Spinal cord (tissue), 10 donors: ENCODE measurements around the gene SMC3. TPM values are rescaled to one million over a fixed set of nuclear protein-coding genes. Genes with fewer than 3 reads are reported as not detected.
"Not testable (repeated sequence)": the region's sequence is repeated elsewhere in the genome, so short reads cannot be mapped to it uniquely, and the experiment has no call there.

Source experiments
- DNase-seq, 6 donors: peaks; one replicate each; pipeline versions ENCODE4 v3.0.0 to v3.0.0-alpha.2; 2013 to 2015; ENCODE audit warnings: low spot score in 6 of 6, low read depth in 4 of 6
- H3K27ac ChIP-seq: one replicate; pipeline ENCODE4 v1.5.1; 2013; ENCODE audit warnings: low read depth, low read length, control low read depth
- H3K27me3 ChIP-seq: one replicate; pipeline ENCODE4 v1.6.1; 2013; ENCODE audit warnings: low read length; ENCODE audit not compliant: control insufficient read depth, insufficient read depth
- H3K36me3 ChIP-seq: one replicate; pipeline ENCODE4 v1.6.1; 2013; ENCODE audit warnings: low read length; ENCODE audit not compliant: control insufficient read depth, insufficient read depth
- H3K4me1 ChIP-seq: one replicate; pipeline ENCODE4 v1.6.1; 2013; ENCODE audit warnings: low read length; ENCODE audit not compliant: control insufficient read depth, insufficient read depth
- H3K4me3 ChIP-seq: one replicate; pipeline ENCODE4 v1.5.1; 2013; ENCODE audit warnings: low read depth, low read length, control low read depth
- H3K9me3 ChIP-seq: one replicate; pipeline ENCODE4 v1.6.1; 2013; ENCODE audit warnings: low read length; ENCODE audit not compliant: control insufficient read depth, insufficient read depth
- WGBS: methylation state at CpG from one replicate; pipeline ENCODE4 v1.1.5; 2013; ENCODE audit warnings: missing lambda C conversion rate; ENCODE audit not compliant: insufficient coverage; 5-methylcytosine and 5-hydroxymethylcytosine counted together
- polyA plus RNA-seq, 2 donors: library from polyadenylated mRNA; unstranded; fragments of 120-200 nt; gene quantifications; one replicate each; pipeline ENCODE4 v1.2.1, GENCODE V29; 2013; ENCODE audit not compliant: insufficient read length in 2 of 2
- total RNA-seq, 2 donors: library from RNA; depleted of rRNA in 1 of 2; stranded (reverse); fragments of 120-200 nt in 1 of 2; fragments of >200 nt in 1 of 2; gene quantifications; one replicate each; pipeline versions ENCODE4 v1.2.3 to v1.2.4, GENCODE V29; 2013 to 2014
- donor health status: healthy.

The SMC3 gene
- total and polyA plus RNA-seq, 4 donors: 41.5 to 70.0 (median 49.6) TPM

GRCh38 chr10:110616493-110617033 is 49.1 kb downstream of the SMC3 start:
- H3K27me3 ChIP-seq: no peaks in the 10 kb centered on the region
- H3K36me3 ChIP-seq: no peaks in the 10 kb centered on the region
- WGBS: 100% methylated on average over 1 of the region's 5 CpGs
- H3K4me1 ChIP-seq: peaks cover 4% of the 10 kb centered on the region
- H3K4me3 ChIP-seq: no peak overlapping the region
- H3K27ac ChIP-seq: no peak overlapping the region
- DNase-seq: no peak
- H3K9me3 ChIP-seq: no peaks in the 10 kb centered on the region

- no peaks in the 10 kb centered on the region for H3K9me3 ChIP-seq
- H3K27me3 ChIP-seq: no peaks in the 10 kb centered on the region
- H3K4me1 ChIP-seq: peaks cover 4% of the 10 kb centered on the region
- H3K36me3 ChIP-seq: no peaks in the 10 kb centered on the region
- H3K4me3 ChIP-seq: no peak overlapping the region
- peak in 1 of 6 donors; percentile 27 for DNase-seq
- H3K27ac ChIP-seq: no peak overlapping the region
- 72% methylated on average over 5 of the region's 7 CpGs for WGBS
These were observed 50.1 kb downstream of the SMC3 start for GRCh38 chr10:110617425-110618229.

- Histone ChIP-seq H3K9me3 (no peaks in the 10 kb centered on the region), H3K27me3 (no peaks in the 10 kb centered on the region), H3K4me1 (peaks cover 4% of the 10 kb centered on the region), H3K27ac (no peak overlapping the region), H3K36me3 (no peaks in the 10 kb centered on the region), H3K4me3 (no peak overlapping the region)
- 60% methylated on average over 1 of the region's 5 CpGs for WGBS
- DNase-seq: no peak
These were observed 50.7 kb downstream of the SMC3 start for GRCh38 chr10:110618230-110618610.

DNA sequence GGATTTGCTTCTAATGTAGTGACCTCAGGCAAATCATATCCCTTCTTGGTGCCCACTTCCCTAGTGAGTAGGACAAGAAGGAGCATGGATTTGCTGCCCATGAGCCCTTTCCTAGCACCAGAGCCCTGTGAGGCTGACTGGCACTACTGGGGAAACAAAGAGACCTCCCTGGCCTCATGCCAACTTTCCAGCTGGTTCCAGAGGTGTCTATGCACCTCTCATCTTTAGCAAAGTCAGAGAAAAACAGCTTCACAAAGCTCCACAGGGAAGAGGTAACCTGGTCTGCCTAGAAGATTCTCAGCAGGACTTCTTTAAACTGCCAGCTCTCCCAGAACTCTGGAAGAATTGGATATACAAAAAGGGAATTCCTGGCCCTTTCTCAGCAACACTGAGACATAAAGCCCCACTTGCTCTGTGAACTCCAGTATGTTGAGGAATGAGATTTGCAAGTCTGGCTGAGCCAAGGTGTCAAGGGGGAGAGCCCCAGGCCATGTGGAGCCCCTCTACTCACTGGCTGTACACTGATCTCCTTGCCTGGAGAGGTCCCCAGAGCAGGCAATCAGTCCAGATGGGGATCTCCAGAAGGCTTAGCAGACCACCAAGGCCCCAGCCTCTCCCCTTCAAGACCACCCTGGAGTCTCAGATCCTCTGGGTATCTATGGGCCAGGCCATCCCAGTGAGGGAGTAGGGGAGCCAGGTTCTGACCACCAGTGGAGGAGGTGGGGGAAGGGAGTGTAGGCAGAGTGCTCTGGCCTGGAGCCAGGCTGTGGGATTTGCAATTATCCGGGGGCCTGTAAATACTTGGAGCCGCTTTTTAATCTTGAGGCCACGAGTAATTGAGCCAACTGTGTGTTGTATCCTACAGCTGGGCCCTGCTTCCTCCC is 52.3 kb downstream of the SMC3 start:
- H3K4me3 ChIP-seq: no peak overlapping the region
- peak in 1 of 6 donors; percentile 20 for DNase-seq
- H3K9me3 ChIP-seq: no peaks in the 10 kb centered on the region
- no peaks in the 10 kb centered on the region for H3K27me3 ChIP-seq
- no peak overlapping the region for H3K27ac ChIP-seq
- no peaks in the 10 kb centered on the region for H3K36me3 ChIP-seq
- H3K4me1 ChIP-seq: peaks cover 4% of the 10 kb centered on the region
- no CpG with 5 or more reads among the region's 3 CpGs for WGBS

DNA sequence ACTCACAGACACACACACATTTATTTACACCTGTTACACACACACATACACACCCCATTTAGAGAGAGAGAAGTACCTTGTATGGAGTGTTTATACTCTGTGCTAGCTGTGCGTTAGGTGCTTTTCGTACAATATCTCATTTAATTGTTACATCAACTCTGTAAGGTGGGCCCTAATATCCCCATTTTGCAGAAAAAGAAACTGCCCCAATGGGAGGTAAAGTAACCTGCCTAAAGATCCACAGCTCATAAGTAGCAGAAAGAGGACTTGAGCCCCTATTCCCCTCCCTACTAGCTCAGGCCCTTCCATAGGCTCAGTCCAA is 52.9 kb downstream of the SMC3 start:
- Histone ChIP-seq H3K27ac (no peak overlapping the region), H3K9me3 (no peaks in the 10 kb centered on the region), H3K36me3 (no peaks in the 10 kb centered on the region), H3K4me1 (peaks cover 4% of the 10 kb centered on the region), H3K4me3 (no peak overlapping the region), H3K27me3 (no peaks in the 10 kb centered on the region)
- DNase-seq: no peak
- no CpG with 5 or more reads among the region's 2 CpGs for WGBS

DNA sequence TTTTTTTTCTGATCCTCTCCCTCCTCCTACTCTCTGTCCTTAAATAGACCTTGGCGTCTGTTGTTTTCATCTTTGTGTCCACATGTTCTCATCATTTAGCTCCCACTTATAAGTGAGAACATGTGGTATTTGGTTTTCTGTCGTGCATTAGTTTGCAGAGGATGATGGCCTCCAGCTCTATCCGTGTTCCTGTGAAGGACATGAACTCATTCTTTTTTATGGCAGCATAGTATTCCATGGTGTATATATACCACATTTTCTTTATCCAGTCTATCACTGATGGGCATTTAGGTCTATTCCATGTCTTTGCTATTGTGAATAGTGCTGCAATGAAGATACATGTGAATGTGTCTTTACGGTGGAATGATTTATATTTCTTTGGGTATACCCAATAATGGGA is 55.8 kb downstream of the SMC3 start:
- H3K27ac ChIP-seq, H3K27me3 ChIP-seq, H3K4me3 ChIP-seq, DNase-seq, H3K9me3 ChIP-seq, H3K36me3 ChIP-seq, H3K4me1 ChIP-seq: not testable (repeated sequence)
- WGBS: no CpG with 5 or more reads among the region's 4 CpGs

DNA sequence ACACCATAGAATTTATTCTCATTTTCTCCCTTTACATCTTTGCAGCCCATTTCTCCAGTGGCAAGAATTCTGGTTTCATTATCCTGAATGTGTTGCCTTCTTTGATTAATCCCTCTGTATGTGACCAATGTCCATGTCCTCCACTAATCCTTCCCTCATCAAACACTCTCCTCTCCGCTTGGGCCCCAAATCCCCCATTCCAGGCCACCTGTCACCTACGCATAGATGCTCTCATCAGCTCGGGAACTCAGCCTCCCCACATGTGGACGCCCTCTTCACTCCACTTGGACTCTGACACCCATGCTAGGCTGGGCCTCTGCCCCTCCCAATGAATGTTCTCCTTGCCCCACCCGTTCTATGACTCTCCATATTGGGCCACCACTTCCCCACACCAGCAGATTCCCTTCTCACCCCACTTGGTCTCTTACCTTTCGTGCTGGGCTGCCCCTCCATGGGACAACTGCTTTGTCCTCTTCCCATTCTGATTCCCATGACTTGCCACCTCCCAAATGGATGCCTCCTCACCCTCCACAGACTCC is 57.9 kb downstream of the SMC3 start:
- WGBS: 91% methylated on average over 6 of the region's 6 CpGs
- Histone ChIP-seq H3K4me1 (no peaks in the 10 kb centered on the region), H3K4me3 (no peak overlapping the region), H3K36me3 (no peaks in the 10 kb centered on the region), H3K27me3 (no peaks in the 10 kb centered on the region), H3K27ac (no peak overlapping the region), H3K9me3 (no peaks in the 10 kb centered on the region)
- DNase-seq: no peak

GRCh38 chr10:110625951-110626855 is 58.7 kb downstream of the SMC3 start:
- Histone ChIP-seq H3K27me3 (no peaks in the 10 kb centered on the region), H3K27ac (no peak overlapping the region), H3K9me3 (no peaks in the 10 kb centered on the region), H3K4me1 (no peaks in the 10 kb centered on the region), H3K4me3 (no peak overlapping the region), H3K36me3 (no peaks in the 10 kb centered on the region)
- 89% methylated on average over 4 of the region's 5 CpGs for WGBS
- no peak for DNase-seq

- Histone ChIP-seq H3K9me3 (no peaks in the 10 kb centered on the region), H3K27ac (no peak overlapping the region), H3K4me3 (no peak overlapping the region), H3K4me1 (no peaks in the 10 kb centered on the region), H3K36me3 (no peaks in the 10 kb centered on the region), H3K27me3 (no peaks in the 10 kb centered on the region)
- no peak for DNase-seq
These were observed 60.7 kb downstream of the SMC3 start for GRCh38 chr10:110628161-110628560.
